SJSA1 (cell line): Measurements from ENCODE around the gene FRMD4A. TPM values are rescaled to one million over a fixed set of nuclear protein-coding genes. Genes with fewer than 3 reads are reported as not detected.

Source experiments
- DNase-seq, 2 experiments: peaks; one replicate each; pipeline ENCODE4 v3.0.0-alpha.2; 2015 to 2020; ENCODE audit warnings: low spot score in 2 of 2, low read depth in 1 of 2
- H3K27ac ChIP-seq: fragments of 250-450 bp; sonication (Bioruptor Pico); 2 replicates; pipeline ENCODE4 v1.5.1; 2020; ENCODE audit warnings: mild to moderate bottlenecking, moderate library complexity
- H3K27me3 ChIP-seq: fragments of 250-450 bp; sonication (Bioruptor Pico); replicated peaks from 2 replicates; pipeline ENCODE4 v1.5.1; 2020; ENCODE audit warnings: mild to moderate bottlenecking, moderate library complexity
- H3K36me3 ChIP-seq: fragments of 250-450 bp; sonication (Bioruptor Pico); 2 replicates; pipeline ENCODE4 v1.5.1; 2020; ENCODE audit warnings: mild to moderate bottlenecking
- H3K4me1 ChIP-seq: fragments of 250-450 bp; sonication (Bioruptor Pico); replicated peaks from 2 replicates; pipeline ENCODE4 v1.6.1; 2021; ENCODE audit warnings: mild to moderate bottlenecking
- H3K4me3 ChIP-seq: fragments of 250-450 bp; sonication (Bioruptor Pico); 2 replicates; pipeline ENCODE4 v1.5.1; 2020; ENCODE audit warnings: mild to moderate bottlenecking
- H3K9me3 ChIP-seq: fragments of 250-450 bp; sonication (Bioruptor Pico); replicated peaks from 2 replicates; pipeline ENCODE4 v1.5.1; 2020; ENCODE audit warnings: mild to moderate bottlenecking
- total RNA-seq: library from RNA; depleted of rRNA; stranded (reverse); fragments of >200 nt; shearing (Covaris generic); gene quantifications from 2 replicates; pipeline ENCODE4 v1.2.3, GENCODE V29; 2014

The FRMD4A gene
- total RNA-seq, 1 experiment from 2014 or later, result 6.2 TPM

DNA sequence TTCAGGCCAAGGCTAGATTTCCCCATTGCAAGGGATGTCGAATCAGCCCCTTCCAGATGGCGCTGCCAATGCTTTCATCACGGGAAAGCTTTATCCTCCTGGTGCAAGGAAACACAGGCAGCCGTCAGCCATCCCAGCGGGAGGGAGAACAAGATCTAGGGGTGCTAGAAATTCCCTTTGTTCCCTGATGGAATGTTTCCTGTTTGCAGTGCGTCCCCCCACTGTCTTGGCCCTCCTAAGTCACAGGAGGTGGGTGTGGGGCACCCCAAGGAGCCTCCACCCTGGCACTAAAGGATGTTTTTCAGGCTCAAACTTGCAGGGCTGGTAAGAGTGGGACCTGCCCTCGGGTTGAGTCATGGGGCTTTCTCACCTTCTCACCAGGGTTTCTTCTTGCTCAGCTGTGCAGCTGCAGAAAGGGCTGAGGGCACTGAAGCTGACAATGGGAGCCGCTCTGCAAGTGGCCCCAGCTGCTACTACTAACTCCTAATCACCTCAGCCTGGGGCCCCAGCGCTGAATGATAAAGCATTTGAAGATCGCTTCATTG lies 640.4 kb downstream of the FRMD4A start:
- DNase-seq, result no peak
- H3K36me3 ChIP-seq, result peaks cover 17% of the 10 kb centered on the region
- no peak overlapping the region for H3K27ac ChIP-seq
- H3K4me1 ChIP-seq, result peaks cover 8% of the 10 kb centered on the region
- H3K9me3 ChIP-seq, result no peaks in the 10 kb centered on the region
- no peak overlapping the region for H3K4me3 ChIP-seq
- H3K27me3 ChIP-seq, result no peaks in the 10 kb centered on the region

- Histone ChIP-seq H3K27ac (no peak overlapping the region), H3K36me3 (peaks cover 12% of the 10 kb centered on the region), H3K4me3 (no peak overlapping the region), H3K9me3 (no peaks in the 10 kb centered on the region), H3K4me1 (peaks cover 25% of the 10 kb centered on the region), H3K27me3 (no peaks in the 10 kb centered on the region)
- DNase-seq, result no peak
Measured at GRCh38 chr10:13686331-13686752, 644.4 kb downstream of the FRMD4A start.

DNA sequence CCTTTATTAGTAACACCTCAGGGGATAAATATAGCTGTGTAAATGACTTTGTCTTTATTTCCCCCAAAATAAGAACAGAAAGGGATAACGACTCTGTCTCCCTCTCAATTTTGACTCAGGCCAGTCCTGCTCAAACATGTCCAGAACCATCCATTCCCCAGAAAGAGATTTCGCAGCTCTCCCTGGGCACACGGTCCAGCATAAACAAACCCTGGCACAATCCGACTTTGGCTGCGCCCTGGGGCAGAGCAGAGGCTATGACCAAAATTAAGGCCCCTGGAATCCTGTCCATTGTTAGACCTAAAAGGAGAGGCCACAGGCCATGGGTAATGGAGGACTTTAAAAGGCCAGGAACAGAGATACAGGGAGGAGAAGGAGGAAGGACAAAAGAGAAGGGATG lies 644.8 kb downstream of the FRMD4A start:
- no peak overlapping the region for H3K4me3 ChIP-seq
- peaks cover 12% of the 10 kb centered on the region for H3K36me3 ChIP-seq
- no peak overlapping the region for H3K27ac ChIP-seq
- H3K4me1 ChIP-seq, result peaks cover 25% of the 10 kb centered on the region
- H3K9me3 ChIP-seq, result no peaks in the 10 kb centered on the region
- H3K27me3 ChIP-seq, result no peaks in the 10 kb centered on the region
- peak in 1 of 2 experiments; percentile 2 for DNase-seq

DNA sequence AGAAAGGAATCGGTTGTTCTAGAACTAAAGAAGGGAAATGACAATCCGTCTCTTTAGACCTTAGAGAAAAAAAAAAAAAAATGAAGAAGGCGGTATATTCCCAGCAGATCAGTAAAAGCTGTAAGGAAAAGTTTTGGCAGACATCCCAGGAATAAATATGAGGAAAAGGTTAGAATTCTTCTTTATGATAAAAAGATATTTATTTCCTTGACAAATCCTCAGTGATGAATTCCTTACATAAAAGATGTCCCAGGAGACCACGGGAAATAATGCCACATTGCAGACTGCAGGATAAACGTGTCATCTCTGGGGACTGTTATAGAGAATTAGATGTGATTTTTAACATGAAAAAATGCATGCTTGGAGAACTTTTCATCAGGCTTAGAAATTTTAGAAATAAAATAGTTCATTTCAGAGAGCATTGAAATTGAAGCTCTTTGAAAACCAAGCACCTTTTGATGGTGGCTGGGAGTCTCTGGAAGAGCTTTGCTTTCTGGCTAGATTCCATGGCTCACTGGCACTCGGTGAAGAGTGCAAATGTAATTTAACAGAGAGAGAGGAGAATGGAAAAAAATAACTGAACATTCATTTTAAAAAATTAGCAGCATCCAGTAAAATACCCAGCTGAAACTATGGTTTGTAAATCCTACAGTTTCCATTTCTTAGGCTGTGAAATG lies 645.8 kb downstream of the FRMD4A start:
- no peaks in the 10 kb centered on the region for H3K27me3 ChIP-seq
- H3K9me3 ChIP-seq, result no peaks in the 10 kb centered on the region
- H3K4me1 ChIP-seq, result peaks cover 25% of the 10 kb centered on the region
- peak overlapping the region; percentile 49 for H3K27ac ChIP-seq
- no peak overlapping the region; the same call in 1 of the 2 replicates for H3K4me3 ChIP-seq
- peaks cover 12% of the 10 kb centered on the region for H3K36me3 ChIP-seq
- DNase-seq, result no peak

DNA sequence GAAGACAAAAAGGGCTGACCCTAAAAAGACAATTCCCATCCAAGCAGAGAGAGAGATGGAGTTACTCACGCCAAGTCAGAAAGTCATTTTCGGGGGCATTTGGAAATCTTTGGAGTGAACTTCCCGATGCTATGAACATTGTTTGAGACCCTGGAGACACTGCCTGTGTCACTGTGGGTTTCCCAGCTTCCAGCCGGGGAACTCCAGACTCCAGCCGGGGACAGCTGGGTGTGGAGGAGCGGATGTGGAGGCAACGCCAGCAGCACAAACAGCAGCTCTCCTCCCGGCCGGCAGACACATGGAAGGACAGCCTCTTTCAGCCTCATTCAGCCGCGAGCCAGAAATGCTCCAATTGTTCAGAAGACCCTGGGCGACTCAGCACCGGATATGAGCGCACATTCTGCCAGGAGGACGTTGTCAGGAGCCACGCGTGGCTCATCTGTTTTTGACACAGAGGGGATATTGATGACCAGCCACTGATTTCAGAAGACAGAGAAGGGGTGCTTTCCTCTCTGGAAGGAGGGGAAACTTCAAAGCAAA lies 646.4 kb downstream of the FRMD4A start:
- Histone ChIP-seq H3K9me3 (no peaks in the 10 kb centered on the region), H3K36me3 (peaks cover 12% of the 10 kb centered on the region), H3K4me3 (no peak overlapping the region; the same call in 1 of the 2 replicates), H3K4me1 (peaks cover 25% of the 10 kb centered on the region), H3K27me3 (no peaks in the 10 kb centered on the region), H3K27ac (peak overlapping the region; percentile 49)
- DNase-seq, result peak; percentile 63 to 76

- peaks cover 12% of the 10 kb centered on the region for H3K36me3 ChIP-seq
- H3K4me3 ChIP-seq, result no peak overlapping the region
- H3K27me3 ChIP-seq, result no peaks in the 10 kb centered on the region
- peaks cover 25% of the 10 kb centered on the region for H3K4me1 ChIP-seq
- no peaks in the 10 kb centered on the region for H3K9me3 ChIP-seq
- no peak overlapping the region for H3K27ac ChIP-seq
- no peak for DNase-seq
Measured at GRCh38 chr10:13683017-13683416, 647.7 kb downstream of the FRMD4A start.

- Histone ChIP-seq H3K9me3 (no peaks in the 10 kb centered on the region), H3K36me3 (peaks cover 5% of the 10 kb centered on the region)
- DNase-seq, result no peak
Measured at GRCh38 chr10:13681960-13682359, 648.8 kb downstream of the FRMD4A start.

DNA sequence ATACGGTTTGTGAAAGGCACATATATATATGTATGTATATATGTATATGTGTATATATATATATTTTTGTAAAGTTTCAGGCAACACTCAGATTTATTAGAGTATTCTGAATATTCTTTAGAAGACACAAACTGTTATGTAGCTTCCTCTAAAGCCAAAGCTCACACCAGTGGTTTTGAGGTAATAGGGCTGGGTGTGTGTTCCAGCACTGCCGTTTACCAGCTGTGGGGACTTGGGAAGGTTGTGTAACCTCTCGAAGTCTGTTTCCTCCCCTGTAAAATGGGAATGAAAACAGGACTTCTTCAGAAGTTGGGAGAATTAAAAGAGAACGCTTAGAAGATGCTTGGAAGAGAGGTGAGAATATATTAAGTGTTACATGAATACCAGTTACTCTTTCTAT lies 649.2 kb downstream of the FRMD4A start:
- no peaks in the 10 kb centered on the region for H3K27me3 ChIP-seq
- peaks cover 23% of the 10 kb centered on the region for H3K4me1 ChIP-seq
- no peak for DNase-seq
- H3K27ac ChIP-seq, result no peak overlapping the region
- H3K9me3 ChIP-seq, result no peaks in the 10 kb centered on the region
- H3K4me3 ChIP-seq, result no peak overlapping the region
- H3K36me3 ChIP-seq, result peaks cover 5% of the 10 kb centered on the region

More at GRCh38 chr10:13681960-13682359, 648.8 kb downstream of the FRMD4A start:
- Histone ChIP-seq H3K27me3 (no peaks in the 10 kb centered on the region), H3K4me1 (peaks cover 25% of the 10 kb centered on the region), H3K4me3 (no peak overlapping the region), H3K27ac (no peak overlapping the region)

DNA sequence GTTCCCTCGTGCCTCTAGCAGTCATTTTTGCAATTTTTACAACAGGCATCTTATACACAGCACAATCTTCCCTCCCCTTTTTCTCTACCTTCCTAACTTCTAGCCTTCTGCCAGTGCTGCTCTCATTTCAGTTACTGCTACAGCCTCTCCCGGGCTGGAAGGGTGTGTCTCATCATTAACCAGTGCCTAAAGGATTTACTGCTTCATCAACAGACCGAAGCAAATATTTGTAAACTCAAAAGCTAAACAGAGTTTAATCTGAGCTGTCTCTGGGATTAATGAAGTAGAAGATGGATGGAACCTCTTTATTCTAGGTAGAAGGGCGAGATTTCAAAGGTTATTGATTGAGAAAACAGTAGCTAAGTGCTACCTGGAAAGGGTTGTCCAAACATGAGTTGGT lies 649.6 kb downstream of the FRMD4A start:
- Histone ChIP-seq H3K9me3 (no peaks in the 10 kb centered on the region), H3K4me3 (no peak overlapping the region), H3K27me3 (no peaks in the 10 kb centered on the region), H3K27ac (no peak overlapping the region), H3K36me3 (peaks cover 5% of the 10 kb centered on the region), H3K4me1 (peaks cover 19% of the 10 kb centered on the region)
- no peak for DNase-seq

GRCh38 chr10:13678101-13678843 lies 652.5 kb downstream of the FRMD4A start:
- H3K36me3 ChIP-seq, result 0 out of 2 replicates have a peak, but pooled peaks cover 3% of the 10 kb centered on the region
- H3K27ac ChIP-seq, result no peak overlapping the region
- no peaks in the 10 kb centered on the region for H3K27me3 ChIP-seq
- DNase-seq, result no peak
- no peak overlapping the region for H3K4me3 ChIP-seq
- no peaks in the 10 kb centered on the region for H3K9me3 ChIP-seq
- H3K4me1 ChIP-seq, result no peaks in the 10 kb centered on the region

- no peak overlapping the region for H3K27ac ChIP-seq
- no peak for DNase-seq
- H3K4me3 ChIP-seq, result no peak overlapping the region
- no peaks in the 10 kb centered on the region for H3K9me3 ChIP-seq
- H3K36me3 ChIP-seq, result peaks cover 14% of the 10 kb centered on the region
- no peaks in the 10 kb centered on the region for H3K27me3 ChIP-seq
- no peaks in the 10 kb centered on the region for H3K4me1 ChIP-seq
Measured at GRCh38 chr10:13674645-13675588, 655.8 kb downstream of the FRMD4A start.

DNA sequence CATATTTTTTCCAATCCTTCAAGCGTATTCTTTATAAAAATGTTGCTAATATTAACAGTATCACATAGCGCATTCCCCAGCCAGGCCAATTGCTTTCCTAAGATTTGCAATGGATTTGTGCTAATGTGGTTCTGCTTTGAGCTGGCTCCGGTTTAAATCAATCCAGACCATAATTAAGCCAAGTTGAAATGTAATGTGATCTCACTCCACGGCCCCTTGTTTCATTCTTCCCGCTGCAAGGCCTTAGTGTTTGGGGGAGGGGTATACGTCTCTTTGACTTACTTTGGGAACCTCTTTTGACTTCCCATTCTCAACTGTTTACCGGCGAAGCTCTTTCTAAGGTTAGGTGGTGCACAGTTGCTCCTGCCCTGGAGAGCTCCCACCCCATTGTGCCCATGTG lies 657.6 kb downstream of the FRMD4A start:
- no peak overlapping the region for H3K27ac ChIP-seq
- H3K4me3 ChIP-seq, result no peak overlapping the region
- DNase-seq, result no peak
- no peaks in the 10 kb centered on the region for H3K9me3 ChIP-seq
- H3K36me3 ChIP-seq, result peaks cover 27% of the 10 kb centered on the region
- no peaks in the 10 kb centered on the region for H3K27me3 ChIP-seq
- no peaks in the 10 kb centered on the region for H3K4me1 ChIP-seq

GRCh38 chr10:13672548-13672947 lies 658.2 kb downstream of the FRMD4A start:
- Histone ChIP-seq H3K27me3 (no peaks in the 10 kb centered on the region), H3K27ac (no peak overlapping the region), H3K9me3 (no peaks in the 10 kb centered on the region), H3K4me3 (no peak overlapping the region), H3K36me3 (peaks cover 28% of the 10 kb centered on the region), H3K4me1 (no peaks in the 10 kb centered on the region)
- no peak for DNase-seq
